ENCODE results near the gene NOS1AP. TPM values are rescaled to one million over a fixed set of nuclear protein-coding genes. Genes with fewer than 3 reads are reported as not detected.

Gene NOS1AP
- total RNA-seq, 4 donors from 2014 or later: 0.31 to 12.7 (median 1.7) TPM

DNA sequence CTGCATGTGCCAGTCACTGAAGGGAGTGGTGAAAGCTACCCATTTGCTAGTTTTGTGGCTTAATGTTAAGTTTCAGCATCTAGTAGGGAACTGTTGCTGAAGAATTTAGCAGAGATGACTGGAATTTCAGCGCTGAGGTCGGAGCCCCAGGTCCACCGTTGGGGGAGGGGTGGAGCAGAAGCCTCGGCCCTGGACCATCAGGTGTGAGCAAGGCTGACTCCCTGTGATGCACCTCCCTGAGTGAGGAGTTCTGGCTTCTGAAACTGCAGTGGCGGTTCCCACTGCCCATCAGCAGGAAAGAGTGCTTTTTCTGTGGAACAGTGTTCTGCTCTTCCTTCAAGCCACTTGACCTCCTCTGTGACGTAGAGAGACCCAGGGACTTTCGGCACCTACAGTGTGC, 1.3 kb downstream of the NOS1AP start:
- Histone ChIP-seq H3K4me1 (peaks cover 8 to 19% (median 9%) of the 10 kb centered on the region in 3 donors), H3K27ac (no peak overlapping the region), H3K4me3 (peak overlapping the region in 3 of 4 donors; percentile 50 to 91 (median 86)), H3K9me3 (no peaks in the 10 kb centered on the region), H3K27me3 (peaks cover 0 to 60% (median 2%) of the 10 kb centered on the region in 4 donors), H3K36me3 (no peaks in the 10 kb centered on the region)
- WGBS, 2 donors: 44 to 56% methylated on average over 7 of the region's 7 CpGs
- no peak for DNase-seq
- intact Hi-C loops (cut with DNase I): no loop called here
- TF ChIP-seq POLR2A (IDR thresholded peaks at IDR 0.05) (no peak), CTCF (IDR thresholded peaks at IDR 0.05) (no peak)

- Histone ChIP-seq H3K4me3 (no peak overlapping the region), H3K9me3 (no peaks in the 10 kb centered on the region), H3K36me3 (no peaks in the 10 kb centered on the region), H3K27me3 (peaks cover 0 to 51% (median 2%) of the 10 kb centered on the region in 4 donors), H3K27ac (no peak overlapping the region), H3K4me1 (peaks cover 8 to 19% (median 9%) of the 10 kb centered on the region in 3 donors)
- intact Hi-C loops (cut with DNase I): no loop called here
- TF ChIP-seq POLR2A (IDR thresholded peaks at IDR 0.05) (no peak), CTCF (IDR thresholded peaks at IDR 0.05) (no peak)
- DNase-seq: no peak
- WGBS, 2 donors: 13 to 28% methylated on average over 3 of the region's 3 CpGs
Observed at GRCh38 chr1:162072740-162073139, 3.2 kb downstream of the NOS1AP start.

- H3K9me3 ChIP-seq: no peaks in the 10 kb centered on the region
- H3K27ac ChIP-seq: no peak overlapping the region
- TF ChIP-seq CTCF (IDR thresholded peaks at IDR 0.05): no peak
- TF ChIP-seq POLR2A (IDR thresholded peaks at IDR 0.05): no peak
- no peak for DNase-seq
- no peak overlapping the region for H3K4me3 ChIP-seq
- H3K27me3 ChIP-seq: peaks cover 0 to 38% (median 2%) of the 10 kb centered on the region in 4 donors
- H3K4me1 ChIP-seq: peaks cover 6 to 12% (median 8%) of the 10 kb centered on the region in 3 donors
- intact Hi-C loops (cut with DNase I): no loop called here
- no peaks in the 10 kb centered on the region for H3K36me3 ChIP-seq
- WGBS, 2 donors: 55 to 64% methylated on average over 4 of the region's 4 CpGs
Observed at GRCh38 chr1:162074276-162075005, 5.0 kb downstream of the NOS1AP start.

- Histone ChIP-seq H3K4me3 (no peak overlapping the region), H3K27me3 (peaks cover 0 to 25% (median under 1%) of the 10 kb centered on the region in 4 donors), H3K9me3 (no peaks in the 10 kb centered on the region), H3K4me1 (peaks cover 0 to 1% (median 0%) of the 10 kb centered on the region in 3 donors), H3K27ac (no peak overlapping the region), H3K36me3 (no peaks in the 10 kb centered on the region)
- intact Hi-C loops (cut with DNase I): no loop called here
- WGBS, 2 donors: 83 to 86% methylated on average over 3 of the region's 3 CpGs
- no peak for DNase-seq
- TF ChIP-seq CTCF (IDR thresholded peaks at IDR 0.05) (no peak), POLR2A (IDR thresholded peaks at IDR 0.05) (no peak)
Observed at GRCh38 chr1:162075862-162076261, 6.4 kb downstream of the NOS1AP start.

DNA sequence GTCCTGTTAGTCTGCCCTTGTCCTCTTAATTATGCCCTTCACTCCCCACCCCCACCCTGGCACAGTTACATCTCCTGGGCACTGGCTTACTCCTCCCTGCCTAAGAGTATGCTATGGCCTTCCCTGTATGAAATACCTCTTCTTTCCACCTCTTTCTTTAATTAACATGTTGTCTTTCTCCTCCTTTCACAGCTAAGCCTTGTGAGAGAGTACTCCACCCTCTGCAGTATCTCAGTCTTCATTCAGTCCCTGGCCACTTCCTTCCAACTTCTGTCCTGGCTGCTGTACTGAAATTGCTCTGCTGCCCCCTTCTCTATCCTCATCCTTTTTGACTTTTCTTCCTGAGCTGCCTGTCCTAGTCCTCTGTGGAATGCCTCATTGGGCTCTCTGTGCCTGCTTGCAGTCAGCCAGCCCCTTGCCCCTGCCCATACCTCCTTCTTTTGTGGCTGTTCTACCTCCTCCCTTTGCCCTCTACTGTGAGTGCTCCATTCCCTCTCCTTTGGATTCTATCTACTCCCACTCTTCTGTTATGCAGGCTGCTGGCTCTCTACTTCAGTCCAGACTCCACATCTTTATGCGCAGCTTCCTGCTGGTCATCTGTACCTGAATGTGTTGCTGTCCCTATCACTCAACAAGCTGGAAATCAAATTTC, 8.3 kb downstream of the NOS1AP start:
- intact Hi-C loops (cut with DNase I): no loop called here

More for the DNA sequence above, 8.3 kb downstream of the NOS1AP start:
- TF ChIP-seq POLR2A (IDR thresholded peaks at IDR 0.05) (no peak), CTCF (IDR thresholded peaks at IDR 0.05) (no peak)
- 94 to 100% methylated on average over 1 of the region's 1 CpG for WGBS, 2 donors
- Histone ChIP-seq H3K4me1 (no peaks in the 10 kb centered on the region), H3K9me3 (no peaks in the 10 kb centered on the region), H3K36me3 (no peaks in the 10 kb centered on the region), H3K4me3 (no peak overlapping the region), H3K27me3 (peaks cover 0 to 6% (median 0%) of the 10 kb centered on the region in 4 donors), H3K27ac (no peak overlapping the region)
- no peak for DNase-seq
